ENCODE data around the gene EHMT2. TPM values are rescaled to one million over a fixed set of nuclear protein-coding genes. Genes with fewer than 3 reads are reported as not detected.

EHMT2 gene
- total RNA-seq = 39.5 TPM

DNA sequence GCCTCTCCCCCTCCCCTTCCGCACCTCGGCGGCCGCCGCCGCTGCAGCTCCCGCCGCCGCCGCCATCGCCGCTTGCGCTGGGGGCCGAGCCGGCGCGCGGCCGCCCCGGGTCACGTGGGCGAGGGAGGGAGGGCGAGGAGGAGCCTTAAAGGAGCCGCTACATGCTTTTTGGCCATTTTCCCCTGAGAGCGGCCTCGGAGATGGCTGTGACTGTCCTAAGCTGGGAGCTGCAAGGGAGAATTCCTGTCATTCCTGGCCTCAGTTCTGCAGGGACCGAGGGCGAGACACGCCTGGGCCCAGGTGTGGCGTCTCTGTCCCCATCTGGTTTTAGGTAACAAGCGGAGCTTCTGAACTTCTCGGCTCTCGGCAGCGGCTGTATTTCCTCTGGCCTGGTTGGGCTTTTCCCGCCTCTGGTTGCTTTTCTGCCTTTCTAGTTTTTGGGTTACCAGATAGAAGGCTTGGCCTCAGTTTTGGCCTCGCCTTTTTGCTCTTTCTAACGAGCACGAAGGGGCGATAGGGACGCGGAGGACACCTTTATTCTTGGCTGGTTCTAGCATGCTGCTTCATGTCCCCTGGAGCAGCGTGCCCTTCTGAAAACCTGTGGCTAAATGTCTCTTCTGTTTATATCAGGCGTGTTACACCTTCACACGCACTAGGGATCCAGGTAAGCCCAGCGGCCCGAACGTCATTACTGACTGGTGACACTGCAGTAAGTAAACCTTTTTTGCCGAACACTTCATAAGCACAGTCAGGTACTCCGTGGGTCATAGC is at the start of gene EHMT2:
EHMT2 (minus strand) TSS at position 87 of the 771 bp plus-strand sequence; CDS start at position 66, 21 bp downstream.
- Histone ChIP-seq H3K27ac (peak within 1 kb of the TSS; percentile 75 to 79), H3K9me3 (no peaks in the 10 kb centered on the region), H3K27me3 (no peaks in the 10 kb centered on the region), H3K4me1 (peaks cover 4 to 5% of the 10 kb centered on the region in 2 donors), H3K36me3 (peaks cover 3 to 10% of the 10 kb centered on the region in 2 donors), H3K4me3 (peak within 1 kb of the TSS; percentile 94 to 99)
- TF ChIP-seq, protein P1, sequence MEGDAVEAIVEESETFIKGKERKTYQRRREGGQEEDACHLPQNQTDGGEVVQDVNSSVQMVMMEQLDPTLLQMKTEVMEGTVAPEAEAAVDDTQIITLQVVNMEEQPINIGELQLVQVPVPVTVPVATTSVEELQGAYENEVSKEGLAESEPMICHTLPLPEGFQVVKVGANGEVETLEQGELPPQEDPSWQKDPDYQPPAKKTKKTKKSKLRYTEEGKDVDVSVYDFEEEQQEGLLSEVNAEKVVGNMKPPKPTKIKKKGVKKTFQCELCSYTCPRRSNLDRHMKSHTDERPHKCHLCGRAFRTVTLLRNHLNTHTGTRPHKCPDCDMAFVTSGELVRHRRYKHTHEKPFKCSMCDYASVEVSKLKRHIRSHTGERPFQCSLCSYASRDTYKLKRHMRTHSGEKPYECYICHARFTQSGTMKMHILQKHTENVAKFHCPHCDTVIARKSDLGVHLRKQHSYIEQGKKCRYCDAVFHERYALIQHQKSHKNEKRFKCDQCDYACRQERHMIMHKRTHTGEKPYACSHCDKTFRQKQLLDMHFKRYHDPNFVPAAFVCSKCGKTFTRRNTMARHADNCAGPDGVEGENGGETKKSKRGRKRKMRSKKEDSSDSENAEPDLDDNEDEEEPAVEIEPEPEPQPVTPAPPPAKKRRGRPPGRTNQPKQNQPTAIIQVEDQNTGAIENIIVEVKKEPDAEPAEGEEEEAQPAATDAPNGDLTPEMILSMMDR (IDR thresholded peaks at IDR 0.05) = peak in 1 of 3 experiments; percentile 46
- peak; percentile 54 to 89 for DNase-seq (ENCODE audit: low spot score in 2 of 2)
- intact Hi-C loops (cut with DNase I) = loop anchor here (1.0 to 2.0 kb wide), 2 partner anchors 35 to 62 kb away; partner anchors contain the start of genes NEU1 and SKIC2

DNA sequence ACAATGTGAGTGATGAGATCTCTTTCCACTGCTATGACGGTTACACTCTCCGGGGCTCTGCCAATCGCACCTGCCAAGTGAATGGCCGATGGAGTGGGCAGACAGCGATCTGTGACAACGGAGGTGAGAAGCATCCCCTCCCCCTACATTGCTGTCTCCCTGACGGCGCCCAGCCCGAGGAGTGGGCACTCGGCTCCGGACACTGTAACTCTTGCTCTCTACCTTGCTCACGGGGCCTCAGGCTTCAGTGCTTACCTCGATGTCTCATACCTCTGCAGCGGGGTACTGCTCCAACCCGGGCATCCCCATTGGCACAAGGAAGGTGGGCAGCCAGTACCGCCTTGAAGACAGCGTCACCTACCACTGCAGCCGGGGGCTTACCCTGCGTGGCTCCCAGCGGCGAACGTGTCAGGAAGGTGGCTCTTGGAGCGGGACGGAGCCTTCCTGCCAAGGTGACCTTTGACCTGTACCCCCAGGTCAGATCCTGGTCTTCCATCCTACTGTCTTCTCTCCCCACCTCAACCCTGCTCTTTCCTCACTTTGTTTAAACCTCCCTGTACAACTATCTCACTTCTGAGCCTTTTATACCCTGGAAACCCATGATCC is 49.7 kb upstream of the EHMT2 start:
- TF ChIP-seq, protein P1 (IDR thresholded peaks at IDR 0.05) = no peak
- Histone ChIP-seq H3K27me3 (no peaks in the 10 kb centered on the region), H3K36me3 (peaks cover 0 to 10% of the 10 kb centered on the region in 2 donors), H3K27ac (peak overlapping the region in 1 of 2 donors; percentile 91), H3K9me3 (no peaks in the 10 kb centered on the region), H3K4me1 (peaks cover 3 to 16% of the 10 kb centered on the region in 2 donors), H3K4me3 (no peak overlapping the region)
- intact Hi-C loops (cut with DNase I) = no loop called here
- no peak for DNase-seq (ENCODE audit: low spot score in 2 of 2)

DNA sequence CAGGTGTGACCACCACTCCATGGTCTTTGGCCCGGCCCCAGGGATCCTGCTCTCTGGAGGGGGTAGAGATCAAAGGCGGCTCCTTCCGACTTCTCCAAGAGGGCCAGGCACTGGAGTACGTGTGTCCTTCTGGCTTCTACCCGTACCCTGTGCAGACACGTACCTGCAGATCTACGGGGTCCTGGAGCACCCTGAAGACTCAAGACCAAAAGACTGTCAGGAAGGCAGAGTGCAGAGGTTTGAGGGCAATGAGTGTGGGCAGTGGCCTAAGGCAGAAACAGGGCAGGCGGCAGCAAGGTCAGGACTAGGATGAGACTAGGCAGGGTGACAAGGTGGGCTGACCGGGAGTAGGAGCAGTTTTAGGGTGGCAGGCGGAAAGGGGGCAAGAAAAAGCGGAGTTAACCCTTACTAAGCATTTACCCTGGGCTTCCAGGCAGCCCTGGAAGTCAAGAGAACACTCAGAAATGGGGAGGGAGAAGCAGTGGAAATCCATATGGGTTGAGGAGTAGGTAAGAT is 48.9 kb upstream of the EHMT2 start:
- Histone ChIP-seq H3K4me3 (peak overlapping the region in 1 of 2 donors; percentile 59), H3K4me1 (peaks cover 3 to 16% of the 10 kb centered on the region in 2 donors), H3K36me3 (peaks cover 0 to 3% of the 10 kb centered on the region in 2 donors), H3K27me3 (no peaks in the 10 kb centered on the region), H3K27ac (peak overlapping the region; percentile 91 to 93), H3K9me3 (no peaks in the 10 kb centered on the region)
- no peak for DNase-seq (ENCODE audit: low spot score in 2 of 2)
- TF ChIP-seq, protein P1 (IDR thresholded peaks at IDR 0.05) = no peak
- intact Hi-C loops (cut with DNase I) = no loop called here

DNA sequence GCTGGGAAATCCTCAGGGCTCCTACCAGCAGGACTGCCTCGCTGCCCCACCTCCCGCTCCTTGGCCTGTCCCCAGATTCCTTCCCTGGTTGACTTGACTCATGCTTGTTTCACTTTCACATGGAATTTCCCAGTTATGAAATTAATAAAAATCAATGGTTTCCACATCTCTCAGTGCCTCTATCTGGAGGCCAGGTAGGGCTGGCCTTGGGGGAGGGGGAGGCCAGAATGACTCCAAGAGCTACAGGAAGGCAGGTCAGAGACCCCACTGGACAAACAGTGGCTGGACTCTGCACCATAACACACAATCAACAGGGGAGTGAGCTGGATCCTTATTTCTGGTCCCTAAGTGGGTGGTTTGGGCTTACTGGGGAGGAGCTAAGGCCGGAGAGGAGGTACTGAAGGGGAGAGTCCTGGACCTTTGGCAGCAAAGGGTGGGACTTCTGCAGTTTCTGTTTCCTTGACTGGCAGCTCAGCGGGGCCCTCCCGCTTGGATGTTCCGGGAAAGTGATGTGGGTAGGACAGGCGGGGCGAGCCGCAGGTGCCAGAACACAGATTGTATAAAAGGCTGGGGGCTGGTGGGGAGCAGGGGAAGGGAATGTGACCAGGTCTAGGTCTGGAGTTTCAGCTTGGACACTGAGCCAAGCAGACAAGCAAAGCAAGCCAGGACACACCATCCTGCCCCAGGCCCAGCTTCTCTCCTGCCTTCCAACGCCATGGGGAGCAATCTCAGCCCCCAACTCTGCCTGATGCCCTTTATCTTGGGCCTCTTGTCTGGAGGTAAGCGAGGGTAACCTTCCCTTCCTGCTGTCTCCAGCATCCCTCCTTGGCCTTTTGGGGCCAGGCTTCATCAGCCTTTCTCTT is 48.2 kb upstream of the EHMT2 start, which contains the start of gene CFB:
CFB (plus strand) TSS at position 589 of the 863 bp plus-strand sequence; CDS start at position 716, 127 bp downstream.
- H3K4me1 ChIP-seq = peaks cover 3 to 16% of the 10 kb centered on the region in 2 donors
- H3K4me3 ChIP-seq = peak within 1 kb of the TSS; percentile 28 to 59
- no peaks in the 10 kb centered on the region for H3K9me3 ChIP-seq
- DNase-seq (ENCODE audit: low spot score in 2 of 2) = peak; percentile 75 to 94
- no peaks in the 10 kb centered on the region for H3K36me3 ChIP-seq
- H3K27me3 ChIP-seq = no peaks in the 10 kb centered on the region
- TF ChIP-seq, protein P1 (IDR thresholded peaks at IDR 0.05) = no peak
- H3K27ac ChIP-seq = peak within 1 kb of the TSS; percentile 91 to 93
- intact Hi-C loops (cut with DNase I) = loop anchor here (1.0 to 2.0 kb wide), 2 partner anchors 43 to 216 kb away; partner anchors contain the start of genes DDAH2 and ZBTB12

DNA sequence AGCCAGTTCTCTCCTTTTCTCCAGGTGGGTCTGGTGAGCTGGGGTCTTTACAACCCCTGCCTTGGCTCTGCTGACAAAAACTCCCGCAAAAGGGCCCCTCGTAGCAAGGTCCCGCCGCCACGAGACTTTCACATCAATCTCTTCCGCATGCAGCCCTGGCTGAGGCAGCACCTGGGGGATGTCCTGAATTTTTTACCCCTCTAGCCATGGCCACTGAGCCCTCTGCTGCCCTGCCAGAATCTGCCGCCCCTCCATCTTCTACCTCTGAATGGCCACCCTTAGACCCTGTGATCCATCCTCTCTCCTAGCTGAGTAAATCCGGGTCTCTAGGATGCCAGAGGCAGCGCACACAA is 47.6 kb upstream of the EHMT2 start:
- Histone ChIP-seq H3K27me3 (no peaks in the 10 kb centered on the region), H3K9me3 (no peaks in the 10 kb centered on the region), H3K36me3 (no peaks in the 10 kb centered on the region), H3K4me3 (peak overlapping the region; percentile 28 to 59), H3K27ac (peak overlapping the region; percentile 91 to 93), H3K4me1 (peaks cover 3 to 16% of the 10 kb centered on the region in 2 donors)
- DNase-seq (ENCODE audit: low spot score in 2 of 2) = no peak
- TF ChIP-seq, protein P1 (IDR thresholded peaks at IDR 0.05) = no peak
- intact Hi-C loops (cut with DNase I) = loop anchor here (1.0 to 2.0 kb wide), 2 partner anchors 42 to 216 kb away; partner anchors contain the start of genes DDAH2 and ZBTB12

All from ascending aorta (tissue), 2 donors.